Iris pigment epithelial cell (primary cell): ENCODE results near the gene ELFN1.

Experiments used
- DNase-seq: peaks from one replicate; pipeline ENCODE4 v3.0.0-alpha.2; 2011; ENCODE audit warnings: low read depth

ELFN1 gene

GRCh38 chr7:1677206-1678080 is 7.4 kb downstream of the ELFN1 start:
- DNase-seq: no peak

GRCh38 chr7:1678081-1678543 is 8.0 kb downstream of the ELFN1 start:
- DNase-seq: no peak

- no peak for DNase-seq
Measured at GRCh38 chr7:1678571-1679325, 8.7 kb downstream of the ELFN1 start.

- no peak for DNase-seq
Measured at GRCh38 chr7:1679326-1679965, 9.4 kb downstream of the ELFN1 start.

- DNase-seq: no peak
Measured at GRCh38 chr7:1679966-1680730, 10.1 kb downstream of the ELFN1 start.

GRCh38 chr7:1681581-1681980 is 11.5 kb downstream of the ELFN1 start:
- DNase-seq: no peak

DNA sequence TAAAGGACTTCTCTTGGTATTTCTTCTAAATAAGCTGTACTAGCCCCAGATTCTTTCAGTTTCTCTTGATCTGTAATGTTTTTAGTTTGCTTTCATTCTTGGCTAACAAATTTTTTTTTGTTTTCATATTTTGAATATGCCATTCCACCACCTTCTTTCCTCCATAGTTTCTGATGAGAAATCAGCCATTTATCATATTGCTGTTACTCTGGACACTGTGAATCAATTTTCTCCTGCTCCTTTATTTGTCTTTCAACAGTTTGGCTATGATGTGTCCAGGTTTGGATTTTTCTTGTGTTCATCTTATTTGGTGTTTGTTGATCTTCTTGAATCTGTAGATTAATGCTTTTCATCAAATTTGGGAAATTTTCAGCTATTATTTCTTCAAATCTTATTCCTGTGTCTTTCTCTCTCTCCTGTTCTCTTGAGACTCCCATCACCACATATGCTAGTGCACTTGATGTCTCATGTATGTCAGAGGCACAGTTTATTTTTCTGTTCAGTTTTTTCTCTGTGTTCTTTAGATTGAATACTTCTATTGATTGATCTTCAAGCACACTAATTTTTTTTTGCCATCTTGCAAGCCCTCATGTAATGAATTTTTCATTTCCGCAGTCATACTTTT is 15.0 kb downstream of the ELFN1 start:
- DNase-seq: no peak

DNA sequence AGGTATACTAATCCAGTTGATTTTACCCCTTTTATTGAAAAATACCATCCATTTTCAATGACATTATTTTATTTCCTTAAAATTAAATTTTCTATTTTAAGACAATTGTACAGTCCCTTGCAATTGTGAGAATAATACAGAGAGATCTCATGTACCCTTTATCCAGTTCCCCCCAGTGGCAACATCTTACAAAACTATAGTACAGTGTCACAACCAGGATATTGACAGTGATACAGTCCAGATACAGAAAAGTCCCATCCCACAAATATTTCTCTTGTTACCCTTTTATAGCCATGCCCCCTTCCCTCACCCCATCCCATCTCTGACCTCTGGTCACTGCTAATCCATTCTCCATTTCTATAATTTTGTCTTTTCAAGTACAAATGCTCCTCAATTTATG is 18.5 kb downstream of the ELFN1 start:
- DNase-seq: no peak

- no peak for DNase-seq
Measured at GRCh38 chr7:1689311-1689710, 19.2 kb downstream of the ELFN1 start.

- no peak for DNase-seq
Measured at GRCh38 chr7:1690359-1690958, 20.4 kb downstream of the ELFN1 start.

GRCh38 chr7:1691096-1691495 is 21.0 kb downstream of the ELFN1 start:
- DNase-seq: no peak

DNA sequence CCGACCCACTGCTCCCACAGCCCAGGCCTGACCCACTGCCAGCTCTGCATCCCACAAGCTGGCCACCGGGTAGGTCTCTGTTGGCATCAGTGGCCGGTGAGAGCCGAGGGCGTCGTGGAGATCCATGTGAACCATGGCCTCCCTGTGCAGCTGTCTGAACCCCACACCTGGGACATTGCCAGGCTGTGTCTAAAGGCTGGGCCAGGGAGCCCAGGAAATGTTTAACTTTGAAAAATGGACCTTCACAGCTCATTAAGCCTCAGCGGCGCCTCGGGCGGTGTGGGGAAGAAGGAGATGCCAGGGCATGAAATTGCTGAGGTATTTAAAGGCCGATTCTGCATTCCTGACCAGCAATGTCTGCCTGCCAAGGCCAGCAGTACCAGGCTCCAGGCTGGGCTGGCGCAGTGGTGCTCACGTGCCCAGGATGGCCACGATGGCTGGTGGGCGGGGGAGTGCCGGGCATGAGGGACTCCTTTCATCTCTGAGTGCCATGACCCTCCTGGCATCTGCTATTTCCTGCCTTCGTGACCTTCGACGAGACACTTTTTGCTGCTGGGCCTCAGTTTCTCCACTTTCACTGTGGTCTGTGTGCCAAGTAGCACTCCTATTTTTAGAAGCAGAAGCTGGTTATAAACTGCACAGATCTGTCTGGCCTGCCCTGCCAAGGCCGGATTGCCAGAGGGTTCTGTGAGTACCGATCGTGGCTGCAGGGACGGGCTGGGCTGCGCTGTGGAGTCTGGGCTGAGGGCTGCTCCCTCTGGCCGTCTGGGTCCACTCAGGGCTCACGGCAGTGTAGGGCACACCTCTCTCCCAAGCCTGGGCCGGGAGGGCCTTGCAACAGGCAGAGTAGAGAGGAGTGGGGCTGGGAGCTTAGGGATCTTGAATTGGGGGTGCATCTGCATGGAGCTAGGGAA is 21.8 kb downstream of the ELFN1 start:
- DNase-seq: no peak

DNA sequence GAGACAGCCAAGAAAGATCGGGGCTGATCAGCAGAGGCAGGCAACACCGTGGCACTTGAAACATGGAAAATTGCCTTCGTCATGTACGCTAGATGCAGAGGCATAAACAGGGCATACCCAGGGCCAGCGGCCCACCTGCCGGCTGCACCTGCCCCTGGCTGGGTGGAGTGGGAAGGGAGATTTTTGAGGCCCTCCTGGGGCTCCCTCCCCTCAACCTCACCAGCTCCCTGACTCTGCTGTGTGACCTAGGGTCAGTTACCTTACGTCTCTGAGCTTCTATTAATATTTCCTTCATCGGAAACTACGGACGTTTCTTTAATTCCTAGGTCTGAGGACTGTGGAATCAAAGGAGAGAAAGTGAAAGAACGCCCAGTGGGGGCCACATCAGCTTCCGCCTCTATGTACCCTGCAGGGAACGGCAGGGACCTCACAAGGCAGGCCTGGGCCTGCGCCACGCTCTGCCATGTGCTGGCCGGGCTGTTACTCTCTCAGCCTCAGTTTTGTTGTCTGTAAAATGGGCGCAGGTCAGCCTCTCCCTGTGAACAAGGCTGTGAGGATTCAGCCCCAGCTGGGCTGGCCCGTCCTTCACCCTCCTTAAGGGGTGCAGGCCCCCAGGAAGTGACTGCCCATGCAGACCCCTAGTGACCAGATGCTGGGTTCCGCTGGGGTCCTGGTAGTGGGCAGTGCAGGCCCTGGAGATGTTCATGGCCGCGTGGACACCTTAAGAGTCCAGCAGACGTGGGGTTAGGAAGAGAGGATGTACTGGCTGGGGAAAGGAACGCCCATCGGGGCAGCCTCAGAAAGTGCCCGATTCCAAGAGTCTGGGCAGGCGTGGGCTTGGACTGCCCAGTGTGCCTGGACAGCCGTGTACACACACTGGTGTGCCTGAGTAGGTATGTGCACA is 22.7 kb downstream of the ELFN1 start:
- no peak for DNase-seq

DNA sequence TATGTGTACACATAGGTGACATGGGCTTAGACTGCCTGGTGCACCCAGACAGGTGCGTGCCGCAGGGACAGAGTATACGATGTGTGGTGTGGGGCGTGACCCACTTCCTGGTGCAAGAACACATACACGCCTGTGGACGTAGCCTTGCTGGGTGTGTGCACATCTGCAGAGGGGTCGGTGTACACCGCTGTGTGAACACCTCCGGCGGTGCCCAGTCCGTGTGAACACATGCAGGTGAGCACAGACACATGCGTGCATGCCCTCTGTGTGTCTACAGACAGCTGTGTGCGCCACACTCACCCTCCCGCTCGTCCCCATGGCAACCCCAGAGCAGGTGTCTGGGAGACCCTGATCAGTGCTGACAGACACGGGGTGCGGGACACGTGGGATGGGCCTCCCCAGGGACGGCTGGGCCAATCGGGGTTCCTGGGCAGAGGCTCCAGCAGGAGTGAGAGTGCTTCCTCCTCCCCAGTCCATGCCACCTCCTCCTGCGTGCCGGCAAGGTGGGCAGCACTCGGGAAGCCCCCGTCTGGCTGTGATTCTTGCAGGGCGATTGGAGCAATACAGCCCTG is 23.4 kb downstream of the ELFN1 start:
- DNase-seq: no peak

DNA sequence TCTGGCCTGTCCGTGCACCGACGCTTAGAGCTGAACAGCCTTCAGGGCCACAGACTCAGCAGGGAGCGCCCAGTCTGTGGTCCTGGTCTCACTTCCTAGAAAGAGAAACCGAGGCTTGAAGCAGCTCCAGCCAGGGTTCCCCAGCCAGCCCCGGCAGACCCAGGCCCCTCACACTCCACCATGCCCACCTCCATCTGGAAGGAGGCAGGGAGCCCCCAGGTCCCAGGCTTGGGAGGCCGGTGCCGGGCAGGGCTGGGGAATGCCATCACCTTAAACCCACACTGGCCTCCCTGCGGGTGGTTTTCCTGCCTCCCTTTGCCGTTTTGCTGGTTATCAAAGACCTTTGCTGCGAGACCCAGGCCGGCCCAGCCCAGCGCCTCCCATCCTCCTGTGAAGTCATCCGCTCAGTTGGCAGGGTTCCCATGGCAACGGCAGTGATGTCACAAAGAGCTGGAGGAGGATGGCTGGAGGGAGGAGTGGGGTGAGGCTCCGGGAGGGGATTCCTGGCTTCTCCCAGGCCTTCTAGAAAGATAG is 24.0 kb downstream of the ELFN1 start:
- peak; percentile 29 for DNase-seq

DNA sequence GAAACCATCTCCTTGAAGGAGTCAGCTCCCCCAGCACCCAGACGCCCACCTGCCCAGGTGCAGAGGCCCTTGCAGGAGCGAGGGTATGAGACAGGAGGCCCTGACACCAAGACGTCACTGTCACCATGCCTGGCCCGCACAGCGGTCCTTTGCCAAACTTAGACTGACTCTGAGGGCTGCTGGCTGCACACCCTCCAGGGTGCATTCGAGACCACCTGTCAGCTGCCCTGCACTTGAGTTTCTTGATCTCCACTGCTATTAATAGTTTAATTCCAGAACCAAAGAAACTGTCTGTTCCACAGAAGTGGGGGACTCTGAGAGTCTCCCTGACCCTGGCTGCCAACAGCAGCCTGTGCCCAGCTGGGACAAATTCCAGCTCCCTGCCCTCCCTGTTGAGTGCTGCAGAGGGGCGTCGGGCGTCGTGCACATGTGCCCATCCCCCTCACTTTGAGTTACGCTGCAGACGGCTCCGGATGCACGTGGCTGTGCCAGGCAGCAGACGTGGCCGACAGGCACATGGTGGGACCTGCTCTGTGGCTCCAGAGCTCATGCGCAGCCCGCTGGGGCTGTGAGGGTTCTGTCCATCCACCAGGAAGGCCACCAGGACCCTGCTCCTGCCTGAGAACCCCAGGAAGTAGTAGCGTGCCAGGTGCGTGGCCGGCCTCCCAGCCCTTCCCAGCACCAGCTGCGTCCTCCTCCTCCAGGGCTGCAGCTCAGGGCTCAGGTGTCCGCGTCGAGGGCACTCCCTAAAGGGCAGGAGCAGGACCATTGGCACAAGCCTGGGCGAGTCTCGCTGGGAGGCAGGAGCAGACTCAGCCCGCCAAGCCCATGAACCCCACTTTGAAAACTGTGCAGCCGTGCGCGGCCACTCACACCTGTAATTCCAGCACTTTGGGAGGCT is 24.8 kb downstream of the ELFN1 start:
- DNase-seq: no peak

GRCh38 chr7:1695800-1696454 is 25.9 kb downstream of the ELFN1 start:
- no peak for DNase-seq
